ENCODE data around the gene ACP2.

Gene ACP2

DNA sequence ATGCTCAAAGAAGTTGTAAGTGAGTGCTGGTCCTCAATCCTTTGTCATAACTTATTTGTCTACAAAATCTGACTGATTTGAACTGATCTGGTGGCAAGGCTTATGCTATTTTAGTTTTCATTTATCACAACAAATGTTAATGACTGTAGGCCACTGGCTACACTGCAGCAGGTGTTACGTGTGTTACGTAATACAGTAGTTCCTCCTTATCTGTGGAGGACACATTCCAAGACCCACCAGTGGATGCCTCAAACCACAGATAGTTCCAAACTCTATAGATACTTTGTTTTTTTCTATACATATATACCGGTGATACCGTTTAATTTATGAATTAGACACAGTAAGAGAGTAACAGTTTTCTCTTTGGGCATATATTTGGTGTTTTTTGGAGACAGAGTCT lies 28.3 kb upstream of the ACP2 start:
- H3K4me2 ChIP-seq (ENCODE audit: low read depth, low read length, poor library complexity, severe bottlenecking), result no peak overlapping the region
- no peak overlapping the region for H3K4me3 ChIP-seq (ENCODE audit: low read length, poor library complexity, severe bottlenecking)
- peaks cover 75% of the 10 kb centered on the region for H3K36me3 ChIP-seq (ENCODE audit: insufficient read depth, low read length)
- H3K79me2 ChIP-seq (ENCODE audit: insufficient read depth, low read length), result peaks cover 55% of the 10 kb centered on the region
- H3K27me3 ChIP-seq (ENCODE audit: insufficient read depth, low read length, poor library complexity, severe bottlenecking), result no peaks in the 10 kb centered on the region
- TF ChIP-seq EZH2phosphoT487 (IDR thresholded peaks at IDR 0.05; ENCODE audit: borderline replicate concordance) (no peak), CTCF (conservative IDR thresholded peaks at IDR 0.05; ENCODE audit: low read length) (no peak)
- no peaks in the 10 kb centered on the region for H3K9me3 ChIP-seq (ENCODE audit: insufficient read depth, low read depth, low read length)
- no peaks in the 10 kb centered on the region for H3K9me2 ChIP-seq (replicated peaks; ENCODE audit: low read depth, low read length)
- H3K9ac ChIP-seq (ENCODE audit: low read depth, low read length, poor library complexity, severe bottlenecking), result no peak overlapping the region
- H3K4me1 ChIP-seq (ENCODE audit: insufficient read depth, low read length, poor library complexity, severe bottlenecking), result peaks cover 8% of the 10 kb centered on the region
- peaks cover 26% of the 10 kb centered on the region for H4K20me1 ChIP-seq (ENCODE audit: insufficient read depth, low read length, poor library complexity, severe bottlenecking)
- no peak overlapping the region for H2AFZ ChIP-seq (ENCODE audit: low read length)
- H3F3A ChIP-seq (ENCODE audit: low read depth), result no peaks in the 10 kb centered on the region; the same call in 1 of the 2 replicates

- Histone ChIP-seq H4K20me1 (ENCODE audit: insufficient read depth, low read length, poor library complexity, severe bottlenecking) (peaks cover 42% of the 10 kb centered on the region), H3K36me3 (ENCODE audit: insufficient read depth, low read length) (peaks cover 56% of the 10 kb centered on the region), H3K4me2 (ENCODE audit: low read depth, low read length, poor library complexity, severe bottlenecking) (peak overlapping the region; percentile 94), H3F3A (ENCODE audit: low read depth) (no peaks in the 10 kb centered on the region; the same call in 1 of the 2 replicates), H3K9me2 (replicated peaks; ENCODE audit: low read depth, low read length) (no peaks in the 10 kb centered on the region), H3K4me3 (ENCODE audit: low read length, poor library complexity, severe bottlenecking) (no peak overlapping the region), H3K79me2 (ENCODE audit: insufficient read depth, low read length) (peaks cover 72% of the 10 kb centered on the region), H3K9me3 (ENCODE audit: insufficient read depth, low read depth, low read length) (no peaks in the 10 kb centered on the region), H2AFZ (ENCODE audit: low read length) (no peak overlapping the region), H3K9ac (ENCODE audit: low read depth, low read length, poor library complexity, severe bottlenecking) (no peak overlapping the region), H3K4me1 (ENCODE audit: insufficient read depth, low read length, poor library complexity, severe bottlenecking) (peaks cover 22% of the 10 kb centered on the region), H3K27me3 (ENCODE audit: insufficient read depth, low read length, poor library complexity, severe bottlenecking) (no peaks in the 10 kb centered on the region)
- no peak for TF ChIP-seq EZH2phosphoT487 (IDR thresholded peaks at IDR 0.05; ENCODE audit: borderline replicate concordance)
- TF ChIP-seq CTCF (conservative IDR thresholded peaks at IDR 0.05; ENCODE audit: low read length), result no peak
Observed at GRCh38 chr11:47274495-47275235, 26.1 kb upstream of the ACP2 start.

- H3K9me3 ChIP-seq (ENCODE audit: insufficient read depth, low read depth, low read length), result no peaks in the 10 kb centered on the region
- H2AFZ ChIP-seq (ENCODE audit: low read length), result no peak overlapping the region
- TF ChIP-seq EZH2phosphoT487 (IDR thresholded peaks at IDR 0.05; ENCODE audit: borderline replicate concordance) (no peak), CTCF (conservative IDR thresholded peaks at IDR 0.05; ENCODE audit: low read length) (no peak)
- peak overlapping the region; percentile 75 for H3K4me3 ChIP-seq (ENCODE audit: low read length, poor library complexity, severe bottlenecking)
- H3K4me2 ChIP-seq (ENCODE audit: low read depth, low read length, poor library complexity, severe bottlenecking), result peak overlapping the region; percentile 94
- peaks cover 36% of the 10 kb centered on the region for H3K36me3 ChIP-seq (ENCODE audit: insufficient read depth, low read length)
- peaks cover 10% of the 10 kb centered on the region for H3F3A ChIP-seq (ENCODE audit: low read depth)
- H3K9me2 ChIP-seq (replicated peaks; ENCODE audit: low read depth, low read length), result no peaks in the 10 kb centered on the region
- peaks cover 68% of the 10 kb centered on the region for H3K79me2 ChIP-seq (ENCODE audit: insufficient read depth, low read length)
- no peaks in the 10 kb centered on the region for H3K27me3 ChIP-seq (ENCODE audit: insufficient read depth, low read length, poor library complexity, severe bottlenecking)
- H3K4me1 ChIP-seq (ENCODE audit: insufficient read depth, low read length, poor library complexity, severe bottlenecking), result peaks cover 33% of the 10 kb centered on the region
- peaks cover 42% of the 10 kb centered on the region for H4K20me1 ChIP-seq (ENCODE audit: insufficient read depth, low read length, poor library complexity, severe bottlenecking)
- no peak overlapping the region for H3K9ac ChIP-seq (ENCODE audit: low read depth, low read length, poor library complexity, severe bottlenecking)
Observed at GRCh38 chr11:47272706-47273105, 24.1 kb upstream of the ACP2 start.

All from Loucy (cell line).